GM21528 (cell line): ENCODE data around the gene CNTRL.
"Not testable (repeated sequence)": the region's sequence is repeated elsewhere in the genome, so short reads cannot be mapped to it uniquely, and the experiment has no call there.

Experiments
- ATAC-seq: cut with Tn5 transposase; IDR thresholded peaks from one replicate; pipeline ENCODE4 v1.9.1; 2021; ENCODE audit warnings: mild to moderate bottlenecking, moderate library complexity; ENCODE audit not compliant: unreplicated experiment, low FRiP score

The CNTRL gene

DNA sequence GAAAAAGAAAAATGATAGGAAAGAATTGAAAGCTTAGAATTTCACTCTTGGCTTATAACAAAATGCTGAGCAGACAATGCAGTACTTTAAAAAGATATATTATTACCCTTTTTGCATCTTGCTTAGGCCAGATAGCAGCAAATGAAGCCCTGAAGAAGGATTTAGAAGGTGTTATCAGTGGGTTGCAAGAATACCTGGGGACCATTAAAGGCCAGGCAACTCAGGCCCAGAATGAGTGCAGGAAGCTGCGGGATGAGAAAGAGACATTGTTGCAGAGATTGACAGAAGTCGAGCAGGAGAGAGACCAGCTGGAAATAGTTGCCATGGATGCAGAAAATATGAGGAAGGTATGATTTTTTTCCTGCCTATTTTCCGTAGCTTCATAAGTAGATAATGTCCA is 50.8 kb downstream of the CNTRL start:
- no peak for ATAC-seq

GRCh38 chr9:121129384-121129783 is 54.6 kb downstream of the CNTRL start:
- ATAC-seq, result not testable (repeated sequence)

GRCh38 chr9:121133104-121133816 is 58.5 kb downstream of the CNTRL start:
- no peak for ATAC-seq

DNA sequence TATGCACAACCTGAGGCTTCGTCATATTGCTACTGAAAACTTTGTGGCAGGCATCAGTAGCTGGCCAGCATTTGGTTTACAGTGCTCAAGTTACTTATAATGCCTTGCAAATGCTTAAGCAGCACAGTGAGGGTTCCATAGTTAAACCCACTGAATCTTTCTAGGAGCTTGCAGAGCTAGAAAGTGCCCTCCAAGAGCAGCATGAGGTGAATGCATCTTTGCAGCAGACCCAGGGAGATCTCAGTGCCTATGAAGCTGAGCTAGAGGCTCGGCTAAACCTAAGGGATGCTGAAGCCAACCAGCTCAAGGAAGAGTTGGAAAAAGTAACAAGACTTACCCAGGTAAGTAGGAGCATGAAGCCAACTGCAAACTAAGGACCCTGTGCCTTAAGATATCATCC is 60.9 kb downstream of the CNTRL start:
- ATAC-seq, result no peak

- ATAC-seq, result no peak
These were observed 63.8 kb downstream of the CNTRL start for GRCh38 chr9:121138561-121138960.

GRCh38 chr9:121138973-121139372 is 64.2 kb downstream of the CNTRL start:
- ATAC-seq, result no peak

GRCh38 chr9:121140162-121140561 is 65.4 kb downstream of the CNTRL start:
- ATAC-seq, result no peak

- ATAC-seq, result no peak
These were observed 66.6 kb downstream of the CNTRL start for GRCh38 chr9:121141306-121141705.

- no peak for ATAC-seq
These were observed 67.0 kb downstream of the CNTRL start for GRCh38 chr9:121141706-121142105.

GRCh38 chr9:121143771-121144170 is 69.0 kb downstream of the CNTRL start:
- no peak for ATAC-seq

GRCh38 chr9:121144482-121144881 is 69.7 kb downstream of the CNTRL start:
- ATAC-seq, result no peak

DNA sequence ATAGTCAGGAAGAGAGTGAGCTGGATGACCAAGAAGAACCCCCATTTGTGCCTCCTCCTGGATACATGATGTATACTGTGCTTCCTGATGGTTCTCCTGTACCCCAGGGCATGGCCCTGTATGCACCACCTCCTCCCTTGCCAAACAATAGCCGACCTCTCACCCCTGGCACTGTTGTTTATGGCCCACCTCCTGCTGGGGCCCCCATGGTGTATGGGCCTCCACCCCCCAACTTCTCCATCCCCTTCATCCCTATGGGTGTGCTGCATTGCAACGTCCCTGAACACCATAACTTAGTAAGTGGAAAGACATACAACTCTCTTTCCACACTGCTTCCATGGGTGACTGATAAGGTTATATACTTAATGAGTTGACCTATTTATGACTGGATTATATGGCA is 75.4 kb downstream of the CNTRL start:
- no peak for ATAC-seq

GRCh38 chr9:121153642-121154041 is 78.9 kb downstream of the CNTRL start:
- no peak for ATAC-seq

DNA sequence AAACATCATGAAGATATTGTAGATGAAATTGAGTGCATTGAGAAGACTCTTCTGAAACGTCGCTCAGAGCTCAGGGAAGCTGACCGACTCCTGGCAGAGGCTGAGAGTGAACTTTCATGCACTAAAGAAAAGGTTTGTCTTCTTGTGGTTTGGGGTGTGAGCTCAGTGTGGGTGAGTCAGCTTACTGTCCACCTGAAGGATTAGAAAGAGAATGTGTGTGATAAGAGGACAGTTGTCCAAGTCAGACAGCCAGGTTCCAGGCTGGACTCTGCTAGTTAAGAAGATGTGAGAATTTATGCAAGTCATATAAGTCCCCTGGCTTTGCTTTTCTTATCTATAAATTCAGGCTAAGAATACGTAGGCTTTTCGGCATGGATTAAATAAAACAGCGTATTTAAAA is 80.0 kb downstream of the CNTRL start:
- no peak for ATAC-seq

- ATAC-seq, result peak; percentile 70
These were observed 81.5 kb downstream of the CNTRL start for GRCh38 chr9:121156263-121156731.

DNA sequence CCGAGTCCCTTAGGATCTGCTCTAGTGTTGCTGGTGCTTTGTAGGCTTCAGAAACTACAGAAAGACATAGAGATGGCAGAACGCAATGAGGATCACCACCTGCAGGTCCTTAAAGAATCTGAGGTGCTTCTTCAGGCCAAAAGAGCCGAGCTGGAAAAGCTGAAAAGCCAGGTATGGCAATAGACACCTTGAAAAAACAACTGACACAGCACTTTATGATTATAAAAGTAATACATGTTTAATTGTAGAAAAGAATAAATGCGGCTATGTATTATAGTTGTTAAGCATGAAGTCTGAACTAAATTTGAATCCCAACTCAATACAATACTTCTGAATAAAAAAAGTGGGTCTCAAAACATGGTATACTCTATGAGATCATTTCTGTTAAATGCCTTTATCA is 83.2 kb downstream of the CNTRL start:
- ATAC-seq, result no peak

DNA sequence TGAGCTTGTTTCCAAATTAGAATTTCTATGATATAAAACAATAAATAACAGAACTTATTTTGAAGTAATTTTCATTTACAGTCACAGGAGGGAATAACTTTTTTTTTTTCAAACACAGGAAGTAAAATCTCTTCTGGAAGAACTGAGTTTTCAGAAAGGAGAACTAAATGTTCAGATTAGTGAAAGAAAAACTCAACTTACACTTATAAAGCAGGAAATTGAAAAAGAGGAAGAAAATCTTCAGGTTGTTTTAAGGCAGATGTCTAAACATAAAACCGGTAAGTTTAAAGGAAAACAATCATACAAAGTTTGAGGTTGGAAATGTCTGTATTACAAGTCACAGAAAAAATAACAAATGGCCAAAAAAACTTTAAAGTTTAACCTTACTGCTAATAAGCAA is 85.3 kb downstream of the CNTRL start:
- ATAC-seq, result no peak

- ATAC-seq, result no peak
These were observed 93.3 kb downstream of the CNTRL start for GRCh38 chr9:121168052-121168451.

- ATAC-seq, result no peak
These were observed 94.4 kb downstream of the CNTRL start for GRCh38 chr9:121169094-121169601.

DNA sequence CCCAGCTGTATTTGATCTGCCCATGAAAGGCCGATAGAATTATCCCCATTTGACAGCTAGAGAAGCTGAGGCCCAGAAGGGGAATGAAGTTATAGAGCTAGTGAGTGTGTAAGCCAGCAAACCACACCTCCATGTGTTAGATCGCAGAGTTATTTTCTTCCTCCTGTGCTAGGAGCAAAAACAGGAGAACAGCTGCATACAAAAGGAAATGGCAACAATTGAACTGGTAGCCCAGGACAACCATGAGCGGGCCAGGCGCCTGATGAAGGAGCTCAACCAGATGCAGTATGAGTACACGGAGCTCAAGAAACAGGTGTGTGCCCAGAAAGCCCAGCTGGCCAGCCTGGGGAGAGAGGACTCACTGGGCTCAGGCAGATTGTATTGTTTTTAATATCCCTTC is 96.5 kb downstream of the CNTRL start:
- ATAC-seq, result no peak

GRCh38 chr9:121172726-121173487 is 98.2 kb downstream of the CNTRL start:
- no peak for ATAC-seq

GRCh38 chr9:121173501-121173900 is 98.7 kb downstream of the CNTRL start:
- ATAC-seq, result no peak
